Activated T-cell treated with anti-CD3 and anti-CD28 coated beads for 4 hours (primary cell): Measurements from ENCODE around the gene PUM2.

ENCODE experiments used
- DNase-seq: peaks from one replicate; pipeline ENCODE4 v3.0.0-alpha.2; 2020

Gene PUM2

DNA sequence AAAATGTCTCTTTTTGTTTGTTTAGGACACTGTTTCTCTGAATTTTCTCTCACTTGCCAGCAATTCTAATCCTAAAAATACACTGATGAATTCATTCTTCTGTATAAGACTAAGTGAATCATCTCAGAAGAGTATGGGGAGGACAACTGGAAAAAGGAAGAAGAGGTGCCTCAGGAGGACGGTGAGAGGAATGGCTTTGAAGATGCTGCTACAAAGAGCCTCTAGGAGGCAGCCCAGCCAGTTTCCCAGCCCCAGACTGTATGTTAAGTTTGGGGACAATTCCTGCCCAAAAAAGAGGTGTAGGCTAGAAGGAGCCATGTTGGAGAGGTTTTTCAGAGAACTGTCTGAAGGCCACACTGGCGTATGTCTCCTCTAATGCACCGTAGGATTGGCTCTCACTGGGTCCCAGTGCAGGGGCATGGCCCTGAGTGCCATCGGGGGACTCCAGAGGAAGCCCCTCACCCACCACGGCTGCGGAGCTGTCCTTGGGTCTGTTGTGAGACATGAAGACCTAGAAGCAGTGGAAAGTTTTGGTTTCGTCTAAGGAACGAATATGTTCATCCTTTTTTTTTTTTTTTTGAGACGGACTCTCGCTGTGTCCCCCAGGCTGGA lies 122.6 kb downstream of the PUM2 start:
- no peak for DNase-seq

DNA sequence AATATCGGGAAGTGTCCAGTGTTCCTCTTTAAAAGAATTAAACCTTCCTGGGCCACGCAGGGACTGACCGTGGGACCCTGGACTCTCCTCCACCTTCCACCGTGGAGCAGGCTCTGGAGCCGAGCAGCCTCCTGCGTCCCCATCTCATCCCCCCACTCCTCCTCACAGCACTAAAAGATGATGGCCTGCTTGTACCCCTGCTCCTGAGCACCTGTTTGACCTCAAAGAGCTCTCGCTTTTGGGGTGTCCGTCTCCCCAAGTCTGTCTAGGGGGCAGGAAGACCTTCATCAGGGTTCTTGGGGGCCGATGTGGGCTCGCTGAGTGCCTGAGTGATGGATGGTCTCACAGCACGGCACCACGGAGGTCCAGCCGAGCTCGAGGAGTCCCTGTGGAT lies 124.5 kb downstream of the PUM2 start:
- no peak for DNase-seq

DNA sequence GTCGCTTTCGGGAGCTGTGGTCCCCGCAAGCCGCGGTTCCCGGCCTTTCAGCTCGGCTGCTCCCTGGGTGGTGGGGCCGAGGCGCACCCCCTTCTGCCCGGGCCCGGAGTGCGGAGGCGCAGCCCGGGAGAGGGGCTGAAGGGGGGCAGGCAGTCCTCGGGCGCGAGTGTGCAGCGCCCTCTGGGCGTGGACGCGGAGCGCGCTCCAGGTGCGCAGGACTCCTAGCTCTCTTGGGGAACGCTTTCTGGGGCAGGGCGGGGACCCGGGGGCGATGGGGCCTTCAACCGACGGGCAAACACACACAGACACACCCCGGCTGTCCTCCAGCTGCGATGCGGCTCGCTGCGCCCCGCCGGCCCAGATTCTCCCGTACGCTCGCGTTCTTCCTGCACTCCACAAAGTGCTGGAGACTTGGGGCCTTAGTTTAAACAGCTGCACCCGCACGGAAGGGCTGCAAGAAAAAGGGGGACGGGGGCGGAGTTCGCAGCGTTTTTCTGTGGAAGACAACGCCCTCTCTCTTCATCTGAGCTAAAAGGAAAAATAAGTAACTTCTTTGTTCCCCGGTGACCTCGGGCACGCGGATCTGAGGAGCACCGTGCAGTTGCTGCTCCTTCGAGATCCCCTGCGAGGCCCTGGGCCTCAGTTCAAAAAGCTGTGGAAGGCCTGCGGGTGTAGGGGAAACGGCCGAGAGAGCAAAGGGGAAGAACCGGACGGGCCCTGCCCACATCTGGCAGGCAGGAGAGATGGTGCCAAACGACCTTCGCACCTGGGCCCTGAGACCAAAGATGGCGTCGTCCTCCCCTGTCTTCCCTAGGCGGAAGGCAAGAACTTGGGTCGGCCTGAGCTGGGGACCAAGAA lies 125.1 kb downstream of the PUM2 start:
- DNase-seq = no peak

DNA sequence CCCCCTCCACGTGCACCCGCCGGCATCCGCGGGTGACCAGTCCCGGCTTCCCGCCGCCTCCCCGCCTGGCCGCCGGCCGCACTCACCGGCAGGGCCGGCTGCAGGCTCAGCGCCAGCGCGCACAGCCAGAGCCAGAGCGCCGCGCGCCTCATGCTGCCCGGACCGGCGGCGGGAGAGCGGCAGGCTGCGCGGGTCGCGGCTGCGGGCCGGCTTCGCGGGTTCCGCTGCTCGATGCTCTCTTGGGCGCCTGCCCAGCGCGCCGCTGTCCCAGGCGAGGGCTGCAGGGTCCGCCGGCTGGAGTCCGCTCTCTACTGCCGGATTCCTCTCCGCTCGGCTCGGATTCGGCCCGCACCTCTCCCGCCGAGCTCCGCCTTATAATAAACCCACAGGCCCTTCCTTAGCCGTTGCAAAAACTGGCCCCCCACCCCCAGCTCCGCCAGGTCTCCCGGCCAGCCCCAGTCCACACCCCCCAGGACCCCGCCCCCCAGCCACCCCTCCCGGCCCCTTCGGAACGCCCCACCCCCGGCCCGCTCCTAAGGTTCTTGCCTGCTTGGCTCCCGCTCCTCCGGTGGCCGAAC lies 125.8 kb downstream of the PUM2 start, which contains the start of gene SDC1:
SDC1 (minus strand) TSS at position 415 of the 578 bp plus-strand sequence; CDS start at position 152, 263 bp downstream.
- DNase-seq = no peak

DNA sequence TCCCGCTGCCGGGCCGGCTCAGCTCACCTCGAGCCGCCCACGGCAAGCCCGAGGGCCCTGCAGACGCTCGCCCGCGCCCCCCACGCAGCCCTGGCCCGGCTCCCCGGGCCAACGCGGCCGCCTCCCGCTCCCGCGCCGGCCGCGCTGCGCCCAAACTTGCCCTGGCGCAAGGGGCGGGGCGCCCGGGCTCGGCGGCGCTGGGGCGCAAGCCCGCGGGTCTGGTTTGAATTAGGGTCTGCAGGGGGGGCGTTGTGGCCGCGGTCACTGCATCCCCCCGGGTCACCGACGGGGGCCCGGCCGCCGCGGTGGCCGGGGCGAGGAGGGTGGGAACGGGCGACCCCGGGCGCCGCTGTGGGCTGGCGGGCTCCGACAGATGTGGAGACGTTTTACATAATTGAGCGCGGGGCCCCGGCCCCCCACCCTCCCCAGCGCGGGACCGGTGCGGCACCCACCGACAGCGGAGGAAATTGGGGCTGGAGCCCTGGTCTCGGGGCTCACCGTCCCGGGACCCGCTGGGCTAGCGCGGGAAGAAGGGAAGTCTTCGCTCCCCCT lies 126.4 kb downstream of the PUM2 start:
- DNase-seq = no peak

DNA sequence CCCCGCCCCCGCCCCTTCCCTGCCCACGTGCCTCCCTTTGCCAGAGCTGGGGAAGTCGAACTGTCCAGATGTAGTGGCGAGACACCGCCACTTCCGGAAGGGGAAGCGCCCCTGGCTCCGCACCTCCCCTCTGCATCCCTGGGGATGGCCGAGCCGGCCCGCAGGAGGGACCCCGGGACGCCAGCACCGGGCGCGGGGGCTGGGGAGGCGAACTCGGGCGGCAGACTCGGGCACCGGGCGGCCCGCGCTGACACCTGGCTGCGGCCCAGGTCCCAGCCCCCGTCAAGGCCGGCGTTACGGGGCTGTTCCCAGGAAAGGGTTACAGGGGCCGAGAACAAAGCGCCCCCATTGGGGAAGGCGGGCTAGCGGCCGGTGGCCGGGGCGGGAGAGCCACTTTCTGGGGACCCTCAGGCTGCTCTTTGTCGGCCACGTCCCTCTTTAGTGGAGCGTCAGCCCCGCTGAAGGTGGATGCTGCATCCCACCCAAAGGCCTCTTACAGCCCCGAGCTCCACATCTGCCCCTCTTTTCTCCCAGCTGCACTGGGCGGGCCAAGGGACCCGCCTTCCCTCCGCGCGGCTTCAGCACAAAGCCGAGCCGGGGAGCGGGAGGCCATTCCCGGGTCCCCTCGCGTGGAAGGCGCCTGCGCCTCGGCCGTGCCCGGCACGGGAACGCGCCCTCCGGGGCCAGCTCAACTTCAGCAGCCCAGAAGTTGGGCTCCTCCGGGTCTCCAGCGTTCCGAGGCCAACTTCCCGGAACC lies 127.1 kb downstream of the PUM2 start:
- no peak for DNase-seq

DNA sequence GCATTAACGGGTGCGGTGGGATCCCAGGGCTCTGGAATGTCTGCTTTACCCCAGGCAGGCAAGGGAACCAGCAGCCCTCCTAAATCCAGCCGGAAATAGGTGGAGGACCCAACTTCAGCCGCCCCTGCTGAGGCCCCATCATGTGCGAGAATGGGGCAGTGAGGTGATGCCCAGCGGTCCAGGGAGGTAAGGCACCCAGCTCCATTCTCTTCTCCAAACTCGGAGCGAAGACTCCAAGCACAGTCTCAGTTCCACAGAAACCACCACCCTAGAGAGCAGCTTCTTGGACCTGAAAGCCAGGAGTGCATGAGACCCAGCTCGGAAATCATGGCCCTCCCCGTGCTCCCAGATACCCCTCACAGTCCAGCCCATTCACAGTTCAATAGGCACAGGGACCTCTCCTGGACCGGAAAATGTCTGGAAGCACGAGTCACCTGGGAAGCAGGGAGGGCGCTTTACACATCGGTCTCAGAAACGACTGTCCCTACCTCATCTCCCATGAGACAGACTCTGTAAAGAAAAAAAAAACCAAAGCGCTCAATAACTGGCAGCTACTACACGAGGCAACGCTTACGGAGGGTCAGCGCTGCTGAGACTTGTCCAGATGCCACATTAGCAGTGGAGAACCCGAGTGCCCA lies 127.8 kb downstream of the PUM2 start:
- no peak for DNase-seq

DNA sequence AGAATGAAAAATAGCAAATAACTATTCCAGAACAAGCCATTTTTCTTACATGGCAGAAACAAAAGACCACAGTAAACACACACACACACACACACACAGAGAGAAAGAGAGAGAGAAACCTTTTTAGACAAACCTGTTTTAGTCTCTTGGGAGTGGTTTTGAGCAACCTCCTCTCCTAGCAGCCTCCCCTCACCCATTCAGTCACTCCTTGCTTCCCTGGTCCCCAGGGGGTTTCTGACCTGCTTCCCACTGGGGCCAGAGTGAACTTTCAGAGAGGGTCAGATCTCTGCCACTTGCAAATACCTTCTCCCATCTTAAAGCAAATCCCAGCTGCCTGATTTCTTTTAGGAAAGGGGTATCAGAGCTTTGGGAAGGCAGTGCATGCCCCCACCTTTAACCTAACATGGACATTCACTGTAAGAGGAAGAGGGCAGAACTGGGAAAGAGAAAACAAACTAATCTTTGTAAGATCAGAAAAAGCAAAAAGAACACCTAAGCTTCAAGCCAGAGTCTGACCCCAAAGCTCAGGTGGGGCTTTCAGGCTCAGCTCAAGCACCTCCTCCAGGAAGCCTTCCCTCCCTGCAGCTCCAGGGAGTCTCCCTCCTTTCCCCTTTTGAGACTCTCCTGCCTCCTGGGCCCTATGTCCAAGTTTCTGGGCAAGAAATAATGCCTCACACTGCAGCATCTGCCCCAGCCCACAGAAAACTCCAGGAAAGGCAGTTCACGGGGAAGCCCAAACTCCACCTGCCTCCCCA lies 128.5 kb downstream of the PUM2 start:
- no peak for DNase-seq

DNA sequence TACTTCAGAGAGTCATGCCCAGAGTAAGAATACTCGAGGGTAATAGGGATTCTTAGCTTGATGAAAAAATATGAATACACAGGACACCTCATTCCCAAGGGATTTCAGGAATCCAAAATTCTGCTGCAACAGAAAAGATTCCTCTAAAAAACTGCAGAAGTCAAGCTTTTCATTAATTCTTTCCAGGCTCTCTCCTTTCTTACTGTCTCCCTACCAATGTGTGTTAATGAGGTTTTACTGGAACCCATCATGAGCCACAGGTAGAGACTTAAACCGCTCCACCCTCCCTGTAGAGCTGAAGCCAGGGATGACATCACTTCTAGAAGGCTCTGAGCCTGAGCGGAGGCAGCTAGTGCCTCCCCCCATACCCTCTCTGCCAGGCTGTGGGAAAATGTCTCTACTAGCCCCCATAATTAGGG lies 129.1 kb downstream of the PUM2 start:
- DNase-seq = no peak

DNA sequence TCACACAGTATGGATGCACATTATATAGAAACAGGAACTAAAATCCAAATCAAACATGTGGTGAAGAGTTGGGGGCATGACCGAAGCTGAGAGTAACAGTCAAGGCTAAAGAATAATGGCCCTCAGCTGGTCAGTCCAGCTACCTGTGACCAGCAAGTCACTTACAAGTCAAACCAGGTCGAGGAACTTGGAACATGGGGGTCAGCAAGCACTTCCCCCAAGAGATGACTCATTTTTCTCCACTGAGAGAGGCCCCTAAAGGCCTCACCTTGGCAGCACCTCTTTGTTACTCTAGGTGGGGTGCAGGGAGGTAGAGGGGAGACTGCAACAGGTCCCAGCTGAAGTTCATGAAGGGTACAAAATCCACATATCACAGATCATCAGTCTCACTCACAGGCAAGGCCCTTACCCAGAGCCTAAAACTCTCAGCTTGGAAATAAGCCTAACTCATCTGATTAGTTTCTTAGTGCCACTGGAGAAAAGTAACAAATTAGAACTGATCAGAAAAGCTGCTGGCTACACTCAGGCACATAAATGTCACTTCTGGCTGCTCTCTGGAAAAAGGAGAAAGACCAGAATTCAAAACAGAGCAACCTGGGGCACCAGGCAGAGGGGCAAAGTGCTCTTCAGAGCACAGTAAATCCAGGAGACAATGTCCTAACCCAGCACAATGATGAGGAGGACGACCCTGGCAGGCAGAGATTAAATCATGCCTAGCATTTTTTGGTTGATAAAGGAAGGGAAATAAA lies 129.7 kb downstream of the PUM2 start:
- no peak for DNase-seq

DNA sequence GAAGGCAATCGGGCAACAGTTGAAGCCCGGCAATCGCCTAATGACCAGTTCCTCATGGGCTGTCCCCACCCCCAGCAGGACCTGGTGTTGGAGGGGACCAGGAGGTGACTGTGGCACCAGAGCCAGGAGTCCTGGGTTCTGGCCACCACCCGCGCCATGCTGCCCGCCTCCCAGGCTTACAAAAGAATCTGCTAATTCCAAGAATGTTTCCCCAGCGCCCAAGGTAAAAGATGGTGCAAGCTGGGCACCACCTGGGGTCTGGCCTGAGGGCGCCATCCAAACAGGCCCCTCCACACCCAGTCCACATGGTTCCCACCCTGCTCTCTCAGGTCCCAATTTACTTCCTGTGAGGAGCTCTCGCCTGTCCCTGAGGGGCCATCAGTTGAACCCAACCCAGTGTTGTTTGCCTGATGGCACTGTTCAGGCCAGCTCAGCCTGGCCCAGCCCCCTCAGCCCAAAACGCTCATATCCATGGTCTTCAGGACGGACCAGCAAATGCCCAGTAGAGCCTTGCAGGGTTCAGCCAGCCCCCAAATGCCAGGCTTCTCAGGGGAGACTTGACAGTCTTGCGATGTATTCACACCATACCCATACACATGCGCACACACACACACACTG lies 130.8 kb downstream of the PUM2 start:
- no peak for DNase-seq

DNA sequence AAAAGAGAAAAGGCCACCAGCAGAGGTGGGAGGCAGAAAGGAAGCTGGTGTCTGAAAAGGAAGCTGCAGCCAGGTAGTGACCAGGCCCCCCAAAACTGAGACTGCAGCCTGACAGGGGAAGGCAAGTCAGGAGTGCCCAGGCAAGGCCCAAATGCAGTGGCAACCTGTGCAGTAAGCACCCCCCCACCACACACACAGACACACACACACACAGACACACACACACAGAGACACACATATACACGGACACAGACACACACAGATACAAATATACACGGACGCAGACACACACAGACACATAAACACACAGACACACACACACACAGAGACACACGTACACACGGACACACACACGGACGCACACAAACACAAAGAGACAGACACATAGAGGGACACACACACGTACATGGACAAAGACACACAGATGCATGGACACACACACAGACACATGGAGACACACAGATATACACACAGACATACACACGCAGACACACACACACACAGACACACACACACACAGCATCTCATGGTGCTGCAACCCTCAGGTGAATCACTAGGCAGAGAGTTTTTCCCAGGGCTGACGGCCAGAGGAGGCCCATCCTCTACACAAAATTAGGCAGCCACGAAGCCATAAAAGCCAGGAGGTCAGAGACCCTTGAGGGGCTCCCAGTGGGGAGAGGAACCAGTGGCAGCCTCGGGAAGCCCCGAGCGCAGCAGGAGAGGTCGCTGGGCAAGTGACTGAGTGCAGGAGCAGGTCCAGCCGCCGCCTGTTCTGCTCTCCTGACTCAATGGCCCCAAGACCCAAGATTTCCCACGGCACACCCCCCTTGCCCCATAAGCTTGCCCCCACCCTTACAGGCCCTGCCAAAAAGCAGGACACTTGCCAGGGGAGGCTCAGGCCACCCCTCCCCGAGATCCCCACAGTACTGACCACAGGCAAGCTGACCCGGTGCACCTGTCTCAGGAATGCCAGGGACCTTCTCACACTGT lies 132.0 kb downstream of the PUM2 start:
- DNase-seq = no peak

DNA sequence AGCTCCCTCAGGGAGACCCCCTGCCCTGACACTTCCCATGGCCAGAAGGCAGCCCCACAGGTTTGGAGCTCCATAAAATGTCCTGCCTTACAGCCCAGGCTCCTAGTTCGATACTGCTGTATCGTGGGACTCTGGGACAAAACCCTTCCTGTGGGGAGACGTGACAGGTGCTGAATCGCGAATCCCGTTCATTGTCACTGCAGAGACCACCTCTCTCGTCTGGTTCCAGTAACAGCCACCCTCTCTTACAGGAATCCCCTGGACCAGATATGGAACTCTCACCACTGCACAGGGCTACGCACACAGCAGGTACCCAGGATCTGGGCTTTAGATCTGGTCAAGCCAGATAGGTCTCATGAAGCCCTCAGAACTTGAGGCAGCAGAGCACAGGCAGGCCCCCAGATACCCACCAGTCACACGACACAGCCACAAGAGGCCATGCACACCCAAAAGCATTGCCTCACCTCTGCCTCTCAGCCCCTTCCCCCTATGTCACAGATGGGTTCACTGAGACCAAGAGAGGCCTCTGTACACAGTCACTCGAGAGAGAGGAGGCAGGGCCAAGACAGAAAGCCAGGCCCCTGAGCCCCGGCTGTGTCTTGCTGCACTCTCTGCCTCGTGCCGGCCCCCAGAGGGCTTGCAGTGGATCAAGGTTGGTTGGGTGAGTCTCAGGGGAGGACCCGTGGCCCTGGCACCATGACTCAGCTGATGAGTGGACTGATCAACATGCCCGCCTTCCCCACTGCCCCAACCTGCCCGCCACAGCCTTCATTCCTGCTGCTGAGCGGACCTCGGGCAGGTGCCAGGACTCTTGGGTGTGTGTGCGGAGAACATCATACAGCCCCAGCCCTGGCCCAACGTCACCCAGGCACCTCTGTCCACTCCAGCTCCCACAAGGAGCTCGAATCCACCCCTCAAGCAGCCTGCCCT lies 133.3 kb downstream of the PUM2 start:
- DNase-seq = no peak

DNA sequence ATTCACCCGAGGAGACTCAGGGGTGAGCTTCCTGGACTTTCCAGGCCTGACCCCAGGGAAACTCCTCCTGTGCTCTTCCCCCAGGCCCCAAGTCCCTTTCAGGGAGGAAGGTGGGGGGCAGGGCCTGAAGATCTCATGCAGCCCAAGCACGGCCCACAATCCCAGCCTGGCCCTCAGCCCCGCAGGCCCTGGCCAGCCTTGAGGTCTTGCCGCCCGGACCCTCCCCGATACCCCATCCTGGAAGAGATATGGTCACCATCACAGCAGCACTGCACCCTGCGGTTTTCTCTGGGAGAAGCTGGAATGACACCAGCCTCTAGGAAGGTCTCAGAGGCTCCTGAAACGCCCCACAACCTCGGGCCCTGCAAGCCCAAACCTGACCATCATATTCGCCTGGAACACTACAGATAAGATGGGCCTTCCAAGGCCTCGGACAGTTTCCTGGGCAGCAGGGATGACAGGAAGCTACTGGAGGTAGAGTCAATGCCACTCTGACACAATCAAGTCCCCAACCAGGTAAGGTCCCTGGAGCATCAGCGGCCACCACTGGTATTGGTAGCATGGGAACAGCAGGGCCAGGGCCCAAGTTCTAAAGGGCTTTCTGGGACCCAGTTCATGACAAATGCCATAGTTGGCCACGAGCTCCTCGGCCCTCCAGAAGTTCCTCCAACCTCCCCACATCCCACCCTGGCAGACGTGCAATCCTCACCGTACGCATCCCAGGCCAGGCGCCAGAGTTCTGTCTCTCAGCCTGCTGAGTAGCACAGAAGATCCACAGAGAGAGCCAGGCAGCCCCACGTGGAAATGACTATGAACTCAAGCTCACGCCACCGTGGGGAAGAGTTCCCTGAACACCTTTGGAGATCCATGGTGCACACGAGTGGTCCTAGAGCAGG lies 134.3 kb downstream of the PUM2 start:
- DNase-seq = no peak

DNA sequence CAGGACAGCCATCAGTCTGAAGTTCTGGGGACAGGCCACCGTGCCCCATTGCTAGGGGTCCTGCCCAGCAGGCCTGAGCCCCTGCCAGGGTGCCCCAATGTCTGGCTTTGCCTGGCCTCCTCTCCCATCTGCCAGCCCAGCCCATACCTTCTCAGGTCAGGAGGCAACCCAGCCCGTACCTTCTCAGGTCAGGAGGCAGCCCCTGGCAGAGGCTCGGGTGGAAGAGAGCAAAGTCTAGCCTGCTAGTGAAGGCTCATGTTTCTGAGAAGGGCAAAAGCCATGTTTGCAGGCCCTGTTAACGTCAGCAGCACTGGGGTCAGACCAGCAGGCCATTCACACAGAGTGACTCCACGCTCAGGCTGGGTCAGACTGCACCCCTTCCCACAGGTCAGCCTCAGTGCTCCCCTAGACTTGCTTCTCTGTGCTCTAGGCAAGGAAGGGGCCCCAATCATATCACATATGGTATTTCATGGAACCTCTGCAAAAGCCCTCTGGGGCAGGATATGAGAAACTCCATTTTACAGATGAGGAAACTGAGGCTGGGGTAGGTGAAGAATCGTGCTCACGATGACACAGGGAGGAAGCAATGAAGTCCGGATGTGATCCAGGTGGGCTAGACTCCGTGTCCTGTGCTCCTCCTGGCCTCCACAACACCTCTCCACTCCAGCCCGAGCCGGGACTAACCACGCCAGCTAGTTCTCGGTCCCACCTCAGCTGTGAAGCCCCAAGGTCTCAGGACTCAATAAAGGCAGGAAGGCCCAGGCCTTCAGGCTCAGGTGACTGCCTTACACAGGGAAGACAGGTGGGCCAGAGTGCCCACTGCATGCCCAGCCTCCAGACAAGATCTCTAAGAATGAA lies 135.2 kb downstream of the PUM2 start:
- no peak for DNase-seq
